Caki2 (cell line): ENCODE data around the gene ABLIM2. TPM values are rescaled to one million over a fixed set of nuclear protein-coding genes. Genes with fewer than 3 reads are reported as not detected.
"Not testable (repeated sequence)": the region's sequence is repeated elsewhere in the genome, so short reads cannot be mapped to it uniquely, and the experiment has no call there.

Experiments
- DNase-seq: peaks from one replicate; pipeline ENCODE4 v3.0.0-alpha.2; 2015; ENCODE audit warnings: low read depth
- in situ Hi-C: cut with HindIII; loops from 2 replicates; pipeline ENCODE4 v1.10.0; 2016; ENCODE audit warnings: low sequenced_read_pairs, low pct_unique_long_range_greater_than_20kb, mixed read lengths
- total RNA-seq: library from RNA; depleted of rRNA; stranded (reverse); fragments of >200 nt; shearing (Covaris generic); gene quantifications from 2 replicates; pipeline ENCODE4 v1.2.3, GENCODE V29; 2014; ENCODE audit warnings: low replicate concordance

ABLIM2 gene
- total RNA-seq, 1 experiment from 2014 or later: 2.1 TPM

DNA sequence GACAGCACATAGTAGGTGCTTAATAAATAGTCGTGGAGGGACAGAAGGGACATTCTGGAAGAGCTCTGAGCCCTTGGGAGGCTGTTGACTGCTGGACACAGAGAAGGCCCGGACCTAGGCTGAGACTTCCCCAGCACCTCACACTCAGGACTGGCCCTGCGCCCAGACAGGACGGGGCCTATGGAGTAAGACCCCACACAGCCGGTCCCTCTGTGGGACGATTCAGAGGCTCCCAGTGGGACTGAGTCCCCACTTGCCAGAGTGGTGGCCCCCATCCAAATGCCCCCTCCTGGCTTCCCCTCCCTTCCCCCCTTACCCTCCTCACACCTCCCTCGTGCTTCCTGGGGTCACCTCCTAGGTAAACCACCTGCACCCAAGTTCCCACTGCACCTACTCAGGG lies 8.9 kb downstream of the ABLIM2 start:
- in situ Hi-C loops: no loop called here
- no peak for DNase-seq

DNA sequence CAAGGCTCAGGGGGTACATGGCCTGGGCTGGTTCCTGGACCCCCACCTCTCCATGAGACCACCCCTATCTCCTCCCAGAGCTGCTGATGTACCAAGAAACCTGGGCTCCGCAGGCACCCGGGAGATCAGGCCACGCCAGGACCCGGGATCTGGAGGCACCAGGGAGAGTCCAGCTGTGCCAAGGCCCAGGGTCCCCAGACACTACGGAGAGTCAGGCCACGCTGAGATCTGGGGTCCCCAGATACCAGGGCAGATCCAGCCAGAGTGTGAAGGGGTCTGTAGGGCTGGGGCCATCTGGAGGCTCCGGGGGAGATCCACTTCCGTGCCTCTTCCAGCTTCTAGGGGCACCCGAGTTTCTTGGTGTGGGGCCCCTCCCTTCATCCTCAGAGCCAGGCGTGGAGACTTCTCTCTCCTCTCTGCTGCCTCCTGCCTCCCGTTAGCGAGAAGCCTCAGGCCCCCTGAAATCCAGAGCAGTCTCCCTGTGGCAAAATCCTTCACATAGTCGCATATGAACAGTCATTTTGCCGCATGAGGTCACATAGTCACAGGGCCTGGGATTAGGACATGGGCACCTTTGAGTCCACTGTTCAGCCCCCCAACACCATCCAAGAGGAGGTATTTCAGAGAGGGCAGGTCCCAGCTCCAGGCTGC lies 9.7 kb downstream of the ABLIM2 start:
- in situ Hi-C loops: no loop called here

DNA sequence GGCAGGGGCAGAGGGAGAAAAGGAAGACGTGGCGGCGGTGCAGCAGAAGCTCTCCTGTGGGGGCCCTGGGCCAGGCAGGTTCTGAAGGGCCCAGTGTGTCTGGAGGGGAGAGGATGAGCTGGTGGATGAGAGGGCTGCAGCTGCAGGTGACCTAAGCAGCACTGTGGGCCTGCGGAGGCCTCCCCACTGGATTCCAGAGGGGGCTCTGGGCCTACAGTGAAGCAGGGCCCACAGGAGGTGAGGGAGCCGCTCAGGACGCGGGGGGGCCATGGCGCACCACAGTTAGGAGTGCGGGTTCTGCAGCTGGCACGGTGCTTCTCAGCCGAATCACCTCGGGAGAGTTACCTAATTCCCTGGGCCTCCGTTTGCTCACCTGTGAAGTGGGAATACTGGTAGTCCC lies 10.5 kb downstream of the ABLIM2 start:
- no peak for DNase-seq
- in situ Hi-C loops: no loop called here

More for the DNA sequence above, 9.7 kb downstream of the ABLIM2 start:
- DNase-seq: no peak

DNA sequence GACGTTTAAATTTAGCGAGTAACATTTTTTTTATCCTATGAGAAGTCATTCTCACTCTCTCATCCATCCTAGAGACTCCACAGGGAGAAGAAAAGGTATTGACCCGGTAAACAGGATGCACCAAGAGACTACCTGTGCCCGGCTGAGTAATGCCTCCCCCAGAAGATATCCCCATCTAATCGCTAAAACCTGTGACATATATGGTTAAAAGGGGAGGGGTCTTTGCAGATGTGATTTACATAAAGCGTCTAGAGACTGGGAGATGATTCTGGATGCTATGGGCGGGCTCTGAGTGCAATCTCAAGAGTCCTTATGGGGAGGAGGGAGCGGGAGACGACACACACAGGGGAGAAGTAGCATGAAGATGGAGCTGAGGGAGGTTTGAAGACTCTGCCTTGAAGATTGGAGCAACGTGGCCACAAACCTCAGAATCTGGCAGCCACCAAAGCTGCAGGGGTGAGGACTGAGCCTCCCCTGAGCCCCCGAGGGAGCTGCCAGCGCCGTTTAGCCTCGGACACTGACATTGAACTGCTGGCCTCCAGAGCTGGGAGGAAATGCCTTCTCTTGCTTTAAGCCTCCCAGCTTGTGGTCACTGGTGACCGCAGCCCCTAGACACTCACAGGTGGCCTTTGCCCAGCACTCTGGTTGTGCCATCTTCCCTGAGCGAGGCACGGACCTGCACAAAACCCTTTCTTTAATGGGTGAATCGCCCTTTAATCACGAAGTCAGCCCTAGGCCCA lies 11.2 kb downstream of the ABLIM2 start:
- DNase-seq: no peak
- in situ Hi-C loops: no loop called here

DNA sequence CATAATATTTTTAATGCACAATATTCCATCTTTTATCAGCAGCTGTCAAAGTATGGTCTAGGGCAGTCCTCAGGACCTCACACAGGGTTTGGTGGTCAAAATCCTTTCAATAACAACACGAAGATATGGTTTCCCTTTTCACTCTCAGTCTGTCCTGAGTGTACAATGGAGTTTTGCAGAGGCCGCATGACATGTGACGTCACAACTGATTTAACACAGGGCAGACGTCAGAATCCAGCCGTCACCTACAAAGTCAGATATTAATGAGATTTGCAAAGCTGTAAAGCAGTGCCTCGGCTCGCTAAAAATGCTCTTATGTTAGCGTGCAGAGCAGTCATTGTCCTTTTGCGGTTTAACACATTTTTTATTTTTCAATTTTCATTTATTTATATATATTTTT lies 12.5 kb downstream of the ABLIM2 start:
- no peak for DNase-seq
- in situ Hi-C loops: no loop called here

DNA sequence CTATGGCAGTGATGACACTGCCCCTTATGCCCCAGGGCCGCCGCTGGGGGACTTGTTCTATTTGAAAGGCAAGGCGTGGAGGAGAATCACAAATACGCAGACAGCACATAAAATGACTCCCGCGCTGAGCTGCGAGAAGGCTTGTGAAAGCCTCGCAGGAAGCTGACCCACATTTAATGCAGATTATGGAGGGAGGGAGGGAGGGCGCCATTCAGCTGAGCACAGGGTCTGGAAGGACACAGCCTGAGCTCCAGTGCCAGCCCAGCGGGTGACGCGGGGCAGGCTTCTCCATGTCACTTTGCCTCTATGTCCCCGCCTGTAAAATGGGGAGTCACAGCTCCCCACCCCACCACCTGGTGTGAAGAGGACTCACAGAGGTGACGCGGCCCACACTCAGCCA lies 14.3 kb downstream of the ABLIM2 start:
- in situ Hi-C loops: no loop called here

DNA sequence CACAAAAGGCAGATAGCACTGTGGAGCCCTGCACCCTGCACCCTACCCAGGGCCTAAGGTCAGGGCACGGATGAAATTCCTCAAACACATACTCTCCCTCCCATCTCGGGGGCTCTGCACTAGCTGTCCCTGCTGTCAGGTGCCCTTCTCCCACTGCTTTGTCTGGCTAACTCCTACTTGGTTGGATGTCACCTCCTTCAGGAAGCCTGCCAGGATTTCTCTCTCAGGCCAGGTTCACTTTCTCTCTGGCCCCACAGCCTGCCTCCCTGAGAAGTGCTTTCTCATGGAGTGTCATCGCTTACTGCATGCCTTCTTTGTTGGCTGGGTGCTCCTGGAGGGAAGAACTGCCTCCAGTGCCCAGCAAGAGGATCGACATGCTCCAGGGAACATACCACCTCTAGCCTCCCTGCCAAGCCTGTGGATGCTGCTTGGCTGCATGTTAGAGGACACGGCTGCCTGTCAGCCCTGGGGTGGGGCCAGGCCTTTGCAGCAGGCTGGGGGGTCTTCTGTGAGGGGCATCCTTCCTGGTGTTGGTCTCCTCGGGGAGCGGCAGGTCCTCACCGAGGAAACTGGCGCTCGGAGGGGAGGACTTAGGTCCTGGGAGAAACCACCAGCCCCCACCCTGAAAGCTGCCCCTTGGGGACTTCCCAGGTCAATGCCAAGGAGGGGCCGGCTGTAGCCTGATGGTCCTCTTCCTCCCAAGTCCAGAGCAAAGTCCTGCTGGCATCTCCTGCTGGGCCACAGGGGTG lies 15.0 kb downstream of the ABLIM2 start:
- no peak for DNase-seq
- in situ Hi-C loops: no loop called here

More for the DNA sequence above, 14.3 kb downstream of the ABLIM2 start:
- DNase-seq: no peak

DNA sequence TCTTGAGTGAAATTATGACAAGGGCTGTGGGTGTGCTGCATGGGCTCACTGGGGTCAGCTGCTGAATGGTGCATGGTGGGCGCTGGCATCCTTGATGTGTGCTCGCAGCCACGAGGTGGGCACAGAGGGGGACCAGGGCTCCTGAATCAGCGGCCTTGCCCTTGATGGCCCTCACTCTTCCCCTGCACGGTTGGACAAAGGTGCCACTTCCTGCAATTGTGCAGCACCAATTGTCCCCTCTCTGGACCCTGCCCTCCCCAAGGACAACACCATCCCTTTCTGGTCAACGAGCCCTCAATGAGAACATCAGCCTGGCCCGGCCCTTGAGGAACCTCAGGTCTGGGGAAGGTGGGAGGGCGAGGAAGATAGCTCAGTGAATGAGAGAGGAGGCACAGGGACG lies 16.1 kb downstream of the ABLIM2 start:
- in situ Hi-C loops: no loop called here
- no peak for DNase-seq

DNA sequence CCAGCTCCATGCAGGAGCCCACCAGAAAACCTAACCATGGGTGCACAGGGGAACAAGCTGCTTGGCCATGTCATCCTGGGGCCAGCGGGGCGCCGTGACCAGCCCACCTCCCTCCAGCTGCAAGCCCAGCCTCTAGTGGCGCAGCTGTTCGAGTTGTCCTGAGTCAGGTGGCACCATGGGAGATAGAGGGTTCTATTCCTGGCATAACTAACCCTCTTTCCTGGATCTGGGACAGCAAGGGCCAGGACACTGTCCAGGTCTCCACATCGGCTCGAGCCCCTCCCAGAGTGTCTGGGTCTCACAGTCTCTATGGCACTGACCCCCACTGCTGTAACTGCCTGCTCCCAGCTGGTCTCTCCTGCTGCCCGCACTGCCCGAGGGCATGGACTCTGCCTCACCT lies 16.7 kb downstream of the ABLIM2 start:
- in situ Hi-C loops: no loop called here
- DNase-seq: no peak

DNA sequence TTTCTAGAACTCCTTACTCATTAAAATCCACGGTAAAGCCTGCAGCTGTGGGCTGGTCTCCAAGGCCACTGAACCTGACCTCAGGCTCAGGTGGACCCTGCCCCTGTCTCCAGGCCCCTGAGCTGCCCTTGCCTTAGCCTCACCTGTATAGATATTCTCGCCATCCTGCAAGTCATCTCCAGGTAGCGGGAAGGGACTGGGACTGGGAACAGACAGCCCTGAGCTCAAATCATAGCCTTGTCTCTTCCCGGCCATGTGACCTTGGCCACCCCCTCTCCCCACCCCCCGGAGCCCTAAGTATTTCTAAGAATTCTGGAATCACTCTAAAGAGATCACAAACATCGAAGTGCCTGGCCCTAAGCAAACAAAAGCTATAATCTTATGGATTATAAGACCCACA lies 17.7 kb downstream of the ABLIM2 start:
- DNase-seq: no peak
- in situ Hi-C loops: no loop called here

DNA sequence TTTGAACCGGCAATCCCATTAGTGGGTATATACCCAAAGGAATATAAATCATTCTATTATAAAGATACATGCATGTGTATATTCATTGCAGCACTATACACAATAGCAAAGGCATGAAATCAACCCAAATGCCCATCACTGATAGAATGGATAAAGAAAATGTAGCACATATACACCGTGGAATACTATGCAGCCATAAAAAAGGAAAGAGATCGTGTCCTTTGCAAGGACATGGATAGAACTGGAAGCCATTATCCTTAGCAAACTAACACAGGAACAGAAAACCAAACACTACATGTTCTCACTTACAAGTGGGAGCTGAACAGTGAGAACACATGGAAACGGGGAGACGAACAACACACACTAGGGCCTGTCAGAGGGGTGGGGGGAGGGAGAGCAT lies 18.9 kb downstream of the ABLIM2 start:
- in situ Hi-C loops, DNase-seq: not testable (repeated sequence)

DNA sequence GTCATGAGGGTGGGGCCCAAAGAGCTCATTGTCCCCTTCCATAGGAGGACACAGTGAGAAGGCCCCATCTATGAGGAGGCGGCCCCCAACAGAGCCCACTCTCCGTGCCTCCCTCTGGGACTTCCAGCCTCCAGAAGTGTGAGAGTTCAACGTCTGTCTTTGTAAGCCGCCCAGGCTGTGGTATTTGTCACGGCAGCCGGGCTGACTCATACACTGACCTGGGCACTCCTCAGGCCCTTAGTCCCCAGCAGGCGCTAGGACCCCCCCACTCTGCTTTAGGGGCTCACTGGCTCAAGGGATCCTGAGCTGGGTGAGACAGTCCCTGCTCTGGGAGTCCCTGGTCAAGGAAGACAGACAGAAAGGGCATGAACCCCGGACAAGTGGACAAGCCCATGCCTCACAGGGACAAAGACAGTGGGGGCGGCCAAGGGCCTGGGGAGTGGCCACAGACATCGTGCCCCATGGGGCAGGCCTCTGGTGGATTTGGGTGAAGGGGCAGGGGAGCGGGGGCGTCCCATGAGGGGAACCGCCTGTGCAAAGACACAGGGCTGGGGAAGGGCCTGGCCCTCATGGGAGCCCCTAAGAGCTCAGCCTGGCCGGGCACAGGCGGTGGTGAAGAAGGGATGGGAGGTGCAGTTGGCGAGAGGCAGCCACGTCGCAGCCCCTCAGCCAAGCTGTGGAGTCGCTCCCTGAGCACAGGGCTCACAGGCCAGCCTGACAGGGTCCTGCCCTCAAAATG lies 21.5 kb downstream of the ABLIM2 start:
- in situ Hi-C loops: no loop called here

DNA sequence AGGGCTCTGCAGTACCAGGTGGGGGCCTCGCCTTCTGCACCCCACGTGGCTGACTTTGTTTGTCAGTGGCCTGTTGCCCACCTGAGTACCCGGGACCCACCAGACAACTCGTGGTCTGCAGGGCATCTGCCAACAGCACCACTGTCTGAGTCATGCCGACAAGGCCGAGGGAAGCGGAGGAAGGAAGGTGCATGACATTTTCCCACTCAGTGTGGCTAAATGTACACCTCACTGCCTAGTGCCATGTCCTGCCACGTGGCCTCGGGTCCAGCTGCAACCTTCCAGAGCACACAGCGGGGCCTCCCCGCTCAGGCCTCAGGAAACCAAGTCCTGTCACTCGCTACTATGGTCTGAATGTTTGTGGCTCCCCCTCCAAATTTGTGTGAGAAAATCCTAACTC lies 22.1 kb downstream of the ABLIM2 start:
- in situ Hi-C loops: no loop called here
- no peak for DNase-seq

More for the DNA sequence above, 21.5 kb downstream of the ABLIM2 start:
- DNase-seq: no peak

DNA sequence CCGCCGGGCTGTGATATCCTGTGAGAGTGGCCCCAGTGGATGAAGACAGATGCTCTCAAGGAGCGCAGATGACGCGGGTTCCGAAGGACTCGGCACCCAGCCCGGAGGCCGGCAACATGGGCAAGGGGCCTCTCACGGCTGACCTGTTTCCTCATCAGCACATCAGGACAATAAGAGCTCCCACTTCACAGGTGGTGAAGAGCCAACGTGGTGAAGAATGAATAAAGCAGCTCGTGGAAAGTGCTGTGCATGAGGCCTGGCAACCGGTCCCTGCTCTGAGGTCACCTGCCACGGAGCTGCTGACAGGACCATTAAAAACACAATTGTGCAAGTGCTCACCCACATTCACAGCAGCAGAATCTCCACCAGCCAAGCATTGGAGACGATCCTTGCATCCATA lies 22.9 kb downstream of the ABLIM2 start:
- no peak for DNase-seq
- in situ Hi-C loops: no loop called here

DNA sequence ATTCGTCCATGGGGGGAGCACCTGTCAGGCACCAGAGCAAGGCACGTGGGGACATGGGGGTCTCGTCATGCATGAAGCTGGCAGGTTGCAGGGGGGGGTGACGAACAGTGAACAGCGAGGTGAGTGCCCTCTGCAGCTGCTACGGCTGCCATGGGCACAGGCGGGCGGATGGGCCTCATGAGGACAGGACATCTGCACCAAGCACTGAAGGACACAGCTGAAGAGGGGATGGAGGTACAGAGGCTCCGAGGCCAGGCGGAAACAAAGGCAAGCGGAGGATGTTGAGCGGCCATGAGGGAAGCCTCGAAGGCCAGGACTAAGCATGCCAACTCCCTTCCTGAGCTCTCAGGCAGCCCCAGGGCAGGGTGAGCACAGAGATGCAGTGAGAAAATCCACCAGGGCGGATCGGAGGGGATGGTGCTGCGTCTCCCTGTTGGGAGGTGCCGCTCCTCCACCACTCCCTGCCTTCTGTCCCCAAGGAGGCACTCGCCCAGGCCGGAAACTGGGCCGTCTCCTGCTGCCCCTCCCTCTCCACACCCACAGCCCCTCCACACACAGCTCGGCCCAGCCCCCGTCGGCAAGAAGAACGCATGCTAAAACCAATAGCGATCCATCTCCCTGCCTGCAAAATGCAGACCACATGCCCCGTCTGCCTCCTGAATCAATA lies 24.6 kb downstream of the ABLIM2 start:
- DNase-seq: no peak
- in situ Hi-C loops: no loop called here

DNA sequence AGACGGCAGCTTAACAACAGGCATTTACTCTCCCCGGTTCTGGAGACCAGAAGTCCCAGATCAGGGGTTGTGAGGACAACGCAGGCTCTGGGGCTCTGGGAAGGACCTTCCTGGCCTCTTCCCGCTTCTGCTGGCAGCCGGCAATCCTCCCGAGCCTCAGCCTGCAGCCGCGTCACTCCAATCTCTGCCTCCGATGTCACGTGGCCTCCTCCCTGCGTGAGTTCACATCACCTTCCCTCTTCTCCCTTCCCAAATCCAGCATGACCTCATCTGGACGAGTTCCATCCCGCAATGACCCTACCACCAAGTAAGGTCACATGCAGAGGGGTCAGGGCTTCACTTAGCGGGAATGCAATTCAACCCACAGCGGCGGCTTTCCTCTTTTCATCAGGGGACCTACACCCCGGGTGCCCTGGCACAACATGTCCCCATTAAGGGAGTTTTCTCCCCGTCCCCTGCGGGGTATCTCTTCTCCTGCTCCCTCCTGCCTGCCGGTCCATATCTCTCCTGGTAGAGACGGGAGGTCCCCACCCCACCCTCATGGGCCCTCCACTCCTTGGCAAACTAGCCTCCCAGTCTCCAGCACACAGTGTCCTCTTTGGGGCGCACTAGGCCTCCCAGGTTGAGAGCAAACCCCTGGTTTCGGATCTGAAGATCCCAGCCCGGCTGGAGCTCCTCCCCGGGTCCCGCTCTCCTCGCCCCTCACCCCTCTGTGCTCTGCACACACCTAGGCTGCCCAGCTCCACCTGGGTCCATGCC lies 25.5 kb downstream of the ABLIM2 start:
- DNase-seq: no peak
- in situ Hi-C loops: no loop called here

DNA sequence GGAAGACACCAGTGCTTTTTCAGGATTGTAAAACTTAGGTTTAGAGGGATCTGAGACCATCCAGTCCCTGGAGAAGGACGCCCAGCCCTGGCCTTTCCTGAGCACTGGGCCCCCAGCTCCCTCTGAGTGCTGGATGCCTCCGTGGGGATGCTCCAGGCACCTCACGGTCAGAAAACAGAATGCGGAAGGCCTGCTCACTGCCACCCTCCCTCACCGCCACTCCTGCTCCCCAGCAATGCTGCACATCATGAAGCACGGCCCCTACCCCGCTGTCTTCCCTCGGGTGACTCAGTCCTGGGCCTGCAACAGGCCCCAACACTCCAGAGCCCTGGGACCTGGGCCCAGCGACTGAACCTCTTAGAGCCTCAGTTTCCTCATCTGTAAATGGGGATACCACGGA lies 26.2 kb downstream of the ABLIM2 start:
- in situ Hi-C loops: no loop called here
- DNase-seq: no peak

DNA sequence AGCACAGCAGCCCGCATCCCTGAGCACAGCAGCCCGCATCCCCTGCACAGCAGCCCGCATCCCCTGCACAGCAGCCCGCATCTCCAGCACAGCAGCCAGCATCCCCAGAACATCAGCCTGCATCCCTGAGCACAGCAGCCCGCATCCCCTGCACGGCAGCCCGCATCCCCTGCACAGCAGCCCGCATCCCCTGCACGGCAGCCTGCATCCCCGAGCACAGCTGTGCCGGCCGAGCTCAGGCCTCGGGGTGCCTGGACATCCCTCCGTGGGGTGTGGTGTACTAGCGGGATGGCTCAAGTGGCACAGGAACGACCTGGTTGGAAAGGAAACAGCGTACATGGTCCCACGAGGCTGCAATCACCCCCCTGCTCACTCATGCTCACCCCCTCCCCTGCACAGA lies 26.8 kb downstream of the ABLIM2 start:
- DNase-seq: no peak
- in situ Hi-C loops: no loop called here
